Mesodermal cell (in vitro differentiated cells): ENCODE results near the gene PPFIA1.
"Not testable (repeated sequence)": the region's sequence is repeated elsewhere in the genome, so short reads cannot be mapped to it uniquely, and the experiment has no call there.

Experiments used
- H3K27ac ChIP-seq: 2 replicates; pipeline ENCODE4 v1.7.0; 2013; ENCODE audit warnings: mild to moderate bottlenecking, low read depth, low read length, moderate library complexity; ENCODE audit not compliant: severe bottlenecking
- H3K36me3 ChIP-seq: 2 replicates; pipeline ENCODE4 v1.7.1; 2013; ENCODE audit warnings: mild to moderate bottlenecking, low read length, moderate library complexity; ENCODE audit not compliant: control insufficient read depth, insufficient read depth
- H3K4me1 ChIP-seq: one replicate; pipeline ENCODE4 v1.7.1; 2013; ENCODE audit warnings: mild to moderate bottlenecking, low read length; ENCODE audit not compliant: insufficient read depth, control insufficient read depth, poor library complexity, severe bottlenecking
- H3K4me3 ChIP-seq: 2 replicates; pipeline ENCODE4 v1.7.0; 2013; ENCODE audit warnings: low read length, control low read depth, mild to moderate bottlenecking; ENCODE audit not compliant: insufficient read depth, poor library complexity, severe bottlenecking; ENCODE audit errors: extremely low read depth
- H3K9me3 ChIP-seq: 2 replicates; pipeline ENCODE4 v1.7.1; 2013; ENCODE audit warnings: mild to moderate bottlenecking, low read length, moderate library complexity; ENCODE audit not compliant: control insufficient read depth
- WGBS, 2 experiments: methylation state at CpG; one replicate each; pipeline ENCODE4 v1.1.5; 2013; ENCODE audit warnings: missing lambda C conversion rate in 2 of 2; ENCODE audit not compliant: insufficient coverage in 2 of 2; 5-methylcytosine and 5-hydroxymethylcytosine counted together

Gene PPFIA1

GRCh38 chr11:70271649-70271953, 1.1 kb downstream of the PPFIA1 start:
- no peaks in the 10 kb centered on the region for H3K9me3 ChIP-seq
- 22% methylated on average over 2 of the region's 2 CpGs; no CpG with 5 or more reads in 1 of the 2 experiments for WGBS, 2 experiments
- H3K4me1 ChIP-seq, result no peaks in the 10 kb centered on the region
- H3K36me3 ChIP-seq, result peaks cover 44% of the 10 kb centered on the region
- peak overlapping the region; percentile 71 for H3K4me3 ChIP-seq
- peak overlapping the region; percentile 49 for H3K27ac ChIP-seq

- H3K36me3 ChIP-seq, result peaks cover 46% of the 10 kb centered on the region
Measured at GRCh38 chr11:70272009-70272408, 1.5 kb downstream of the PPFIA1 start.

GRCh38 chr11:70278994-70279393, 8.5 kb downstream of the PPFIA1 start:
- peaks cover 80% of the 10 kb centered on the region for H3K36me3 ChIP-seq
- no peaks in the 10 kb centered on the region for H3K9me3 ChIP-seq
- H3K4me1 ChIP-seq, result no peaks in the 10 kb centered on the region
- no peak overlapping the region for H3K4me3 ChIP-seq
- 93 to 99% methylated on average over 7 to 8 of the region's 8 CpGs for WGBS, 2 experiments
- H3K27ac ChIP-seq, result no peak overlapping the region

More at GRCh38 chr11:70272009-70272408, 1.5 kb downstream of the PPFIA1 start:
- H3K4me3 ChIP-seq, result no peak overlapping the region
- H3K9me3 ChIP-seq, result no peaks in the 10 kb centered on the region
- H3K27ac ChIP-seq, result no peak overlapping the region
- 92 to 94% methylated on average over 6 to 7 of the region's 7 CpGs for WGBS, 2 experiments
- H3K4me1 ChIP-seq, result no peaks in the 10 kb centered on the region

- H3K36me3 ChIP-seq, result peaks cover 81% of the 10 kb centered on the region
- H3K4me1 ChIP-seq, result no peaks in the 10 kb centered on the region
- no peaks in the 10 kb centered on the region for H3K9me3 ChIP-seq
- H3K27ac ChIP-seq, result no peak overlapping the region
- no peak overlapping the region for H3K4me3 ChIP-seq
- 90% methylated on average over 6 of the region's 7 CpGs for WGBS, 2 experiments
Measured at GRCh38 chr11:70281156-70281609, 10.7 kb downstream of the PPFIA1 start.

GRCh38 chr11:70282012-70282411, 11.5 kb downstream of the PPFIA1 start:
- no peaks in the 10 kb centered on the region for H3K9me3 ChIP-seq
- no peak overlapping the region for H3K27ac ChIP-seq
- WGBS, 2 experiments, result 84 to 90% methylated on average over 2 of the region's 4 CpGs
- peaks cover 83% of the 10 kb centered on the region for H3K36me3 ChIP-seq
- H3K4me3 ChIP-seq, result no peak overlapping the region
- H3K4me1 ChIP-seq, result no peaks in the 10 kb centered on the region

- no peaks in the 10 kb centered on the region for H3K9me3 ChIP-seq
- peaks cover 82% of the 10 kb centered on the region for H3K36me3 ChIP-seq
- 100% methylated on average over 1 to 3 of the region's 6 CpGs for WGBS, 2 experiments
- H3K27ac ChIP-seq, result no peak overlapping the region
- no peak overlapping the region for H3K4me3 ChIP-seq
- H3K4me1 ChIP-seq, result no peaks in the 10 kb centered on the region
Measured at GRCh38 chr11:70288721-70289120, 18.2 kb downstream of the PPFIA1 start.

- peaks cover 81% of the 10 kb centered on the region for H3K36me3 ChIP-seq
- WGBS, 2 experiments, result 92 to 100% methylated on average over 3 to 4 of the region's 4 CpGs
- no peak overlapping the region for H3K4me3 ChIP-seq
Measured at GRCh38 chr11:70289582-70289981, 19.1 kb downstream of the PPFIA1 start.

GRCh38 chr11:70290361-70291065, 20.0 kb downstream of the PPFIA1 start:
- no peaks in the 10 kb centered on the region for H3K4me1 ChIP-seq
- no peak overlapping the region for H3K27ac ChIP-seq
- no peaks in the 10 kb centered on the region for H3K9me3 ChIP-seq
- no peak overlapping the region for H3K4me3 ChIP-seq
- peaks cover 72% of the 10 kb centered on the region for H3K36me3 ChIP-seq
- 93 to 100% methylated on average over 4 to 6 of the region's 7 CpGs for WGBS, 2 experiments

More at GRCh38 chr11:70289582-70289981, 19.1 kb downstream of the PPFIA1 start:
- H3K9me3 ChIP-seq, result no peaks in the 10 kb centered on the region
- H3K4me1 ChIP-seq, result no peaks in the 10 kb centered on the region
- H3K27ac ChIP-seq, result no peak overlapping the region

GRCh38 chr11:70292166-70292565, 21.7 kb downstream of the PPFIA1 start:
- WGBS, 2 experiments, result 93 to 97% methylated on average over 5 to 6 of the region's 8 CpGs
- Histone ChIP-seq H3K36me3 (peaks cover 60% of the 10 kb centered on the region), H3K4me3 (no peak overlapping the region), H3K9me3 (no peaks in the 10 kb centered on the region), H3K4me1 (no peaks in the 10 kb centered on the region), H3K27ac (no peak overlapping the region)

GRCh38 chr11:70292863-70293262, 22.4 kb downstream of the PPFIA1 start:
- no peaks in the 10 kb centered on the region for H3K9me3 ChIP-seq
- no peaks in the 10 kb centered on the region for H3K4me1 ChIP-seq
- peaks cover 56% of the 10 kb centered on the region for H3K36me3 ChIP-seq
- no peak overlapping the region for H3K27ac ChIP-seq
- H3K4me3 ChIP-seq, result no peak overlapping the region
- WGBS, 2 experiments, result 94 to 100% methylated on average over 6 of the region's 6 CpGs

- no CpG with 5 or more reads among the region's 29 CpGs for WGBS, 2 experiments
- H3K4me3 ChIP-seq, H3K9me3 ChIP-seq, H3K4me1 ChIP-seq, H3K27ac ChIP-seq: not testable (repeated sequence)
- peaks cover 56% of the 10 kb centered on the region for H3K36me3 ChIP-seq
Measured at GRCh38 chr11:70295166-70295565, 24.7 kb downstream of the PPFIA1 start.
